ENCODE data around the gene FAM131C.
"Not testable (repeated sequence)": the region's sequence is repeated elsewhere in the genome, so short reads cannot be mapped to it uniquely, and the experiment has no call there.

FAM131C gene

GRCh38 chr1:16076031-16076864, 2.8 kb upstream of the FAM131C start:
- DNase-seq: no peak

GRCh38 chr1:16075337-16076030, 2.0 kb upstream of the FAM131C start:
- DNase-seq: no peak

- no peak for DNase-seq
Observed at GRCh38 chr1:16074217-16074616, 766 bp upstream of the FAM131C start.

- DNase-seq: peak; percentile 27
Observed at GRCh38 chr1:16072616-16073484, 601 bp downstream of the FAM131C start.

- no peak for DNase-seq
Observed at GRCh38 chr1:16072095-16072494, 1.4 kb downstream of the FAM131C start.

- no peak for DNase-seq
Observed at GRCh38 chr1:16071614-16072013, 1.8 kb downstream of the FAM131C start.

- DNase-seq: no peak
Observed at GRCh38 chr1:16070640-16071355, 2.7 kb downstream of the FAM131C start.

GRCh38 chr1:16068356-16069270, 4.8 kb downstream of the FAM131C start:
- no peak for DNase-seq

GRCh38 chr1:16067933-16068332, 5.5 kb downstream of the FAM131C start:
- no peak for DNase-seq

- DNase-seq: peak; percentile 81
Observed at GRCh38 chr1:16067127-16067768, 6.2 kb downstream of the FAM131C start.

GRCh38 chr1:16066245-16066644, 7.2 kb downstream of the FAM131C start:
- no peak for DNase-seq

GRCh38 chr1:16065269-16065576, 8.2 kb downstream of the FAM131C start:
- DNase-seq: no peak

- DNase-seq: no peak
Observed at GRCh38 chr1:16064536-16065268, 8.7 kb downstream of the FAM131C start.

- no peak for DNase-seq
Observed at GRCh38 chr1:16063921-16064320, 9.5 kb downstream of the FAM131C start.

GRCh38 chr1:16063226-16063829, 10.1 kb downstream of the FAM131C start:
- DNase-seq: no peak

- not testable (repeated sequence) for DNase-seq
Observed at GRCh38 chr1:16062687-16063075, 10.8 kb downstream of the FAM131C start.

GRCh38 chr1:16061989-16062686, 11.3 kb downstream of the FAM131C start:
- DNase-seq: not testable (repeated sequence)

- peak; percentile 30 for DNase-seq
Observed at GRCh38 chr1:16061266-16061665, 12.2 kb downstream of the FAM131C start.

- DNase-seq: not testable (repeated sequence)
Observed at GRCh38 chr1:16058394-16059120, 14.9 kb downstream of the FAM131C start.

All from NCI-H2171 (cell line).